Measurements from ENCODE around the gene POU3F1. TPM values are rescaled to one million over a fixed set of nuclear protein-coding genes. Genes with fewer than 3 reads are reported as not detected.

The POU3F1 gene
- total RNA-seq, 4 donors from 2014 or later, result 19.1 to 53.3 (median 35.4) TPM

DNA sequence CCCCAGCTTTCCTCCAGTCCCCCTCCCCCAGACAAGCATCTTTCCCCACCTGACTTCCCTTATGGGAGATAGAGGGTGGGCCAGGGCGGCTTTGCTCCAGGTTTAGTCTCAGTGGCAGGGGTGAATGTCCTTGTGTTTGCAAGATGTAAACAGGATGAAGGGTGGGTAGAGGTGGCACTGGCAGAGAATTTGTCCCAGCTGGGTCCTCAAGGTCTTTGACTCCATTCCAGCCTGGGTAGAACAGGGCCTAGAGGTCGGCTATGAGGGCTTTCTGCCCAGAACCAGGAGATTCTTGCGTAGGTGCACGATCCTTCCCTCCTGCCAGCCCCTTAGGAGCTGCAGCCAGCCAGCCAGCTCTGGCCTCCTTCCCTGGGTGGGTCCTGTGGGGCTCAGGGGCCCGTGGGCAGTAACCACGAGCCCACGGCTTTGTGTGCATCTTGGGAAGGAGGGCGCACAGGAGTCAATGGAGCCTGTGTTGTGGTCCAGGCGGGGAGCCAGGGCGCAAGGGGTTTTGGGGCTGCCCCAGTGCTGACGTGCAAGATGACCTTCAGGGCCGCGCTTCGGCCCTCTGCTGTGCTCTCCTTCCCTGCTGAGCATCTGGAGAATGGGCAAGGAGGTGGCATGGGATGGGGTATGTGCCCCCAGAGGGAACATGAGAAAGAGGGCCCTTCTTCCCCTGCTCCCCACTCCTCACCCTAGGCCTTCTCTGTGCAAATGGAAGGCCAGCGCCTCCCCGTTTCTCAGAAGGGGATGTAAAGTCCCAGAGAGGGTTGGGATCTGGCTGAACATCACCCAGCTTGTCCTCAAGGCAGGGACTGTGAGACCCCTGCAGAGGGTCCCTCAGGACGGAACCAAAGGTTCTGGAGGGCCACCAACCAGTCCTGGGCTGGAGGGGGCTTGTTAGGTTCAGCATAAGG lies 15.7 kb downstream of the POU3F1 start:
- WGBS, 2 donors, result 54 to 57% methylated on average over 12 to 17 of the region's 17 CpGs
- H3K4me3 ChIP-seq (ENCODE audit: low read depth, poor library complexity, severe bottlenecking), result no peak overlapping the region
- no peak for DNase-seq (ENCODE audit: low spot score in 2 of 2)
- intact Hi-C loops (cut with DNase I; ENCODE audit: low total_unique reads), result loop anchor here (10.0 kb wide), 1 partner anchor 784 kb away; no protein-coding TSS in a partner anchor
- no peak for TF ChIP-seq POLR2A (IDR thresholded peaks at IDR 0.05)
- TF ChIP-seq, protein P1, sequence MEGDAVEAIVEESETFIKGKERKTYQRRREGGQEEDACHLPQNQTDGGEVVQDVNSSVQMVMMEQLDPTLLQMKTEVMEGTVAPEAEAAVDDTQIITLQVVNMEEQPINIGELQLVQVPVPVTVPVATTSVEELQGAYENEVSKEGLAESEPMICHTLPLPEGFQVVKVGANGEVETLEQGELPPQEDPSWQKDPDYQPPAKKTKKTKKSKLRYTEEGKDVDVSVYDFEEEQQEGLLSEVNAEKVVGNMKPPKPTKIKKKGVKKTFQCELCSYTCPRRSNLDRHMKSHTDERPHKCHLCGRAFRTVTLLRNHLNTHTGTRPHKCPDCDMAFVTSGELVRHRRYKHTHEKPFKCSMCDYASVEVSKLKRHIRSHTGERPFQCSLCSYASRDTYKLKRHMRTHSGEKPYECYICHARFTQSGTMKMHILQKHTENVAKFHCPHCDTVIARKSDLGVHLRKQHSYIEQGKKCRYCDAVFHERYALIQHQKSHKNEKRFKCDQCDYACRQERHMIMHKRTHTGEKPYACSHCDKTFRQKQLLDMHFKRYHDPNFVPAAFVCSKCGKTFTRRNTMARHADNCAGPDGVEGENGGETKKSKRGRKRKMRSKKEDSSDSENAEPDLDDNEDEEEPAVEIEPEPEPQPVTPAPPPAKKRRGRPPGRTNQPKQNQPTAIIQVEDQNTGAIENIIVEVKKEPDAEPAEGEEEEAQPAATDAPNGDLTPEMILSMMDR (IDR thresholded peaks at IDR 0.05), result no peak

DNA sequence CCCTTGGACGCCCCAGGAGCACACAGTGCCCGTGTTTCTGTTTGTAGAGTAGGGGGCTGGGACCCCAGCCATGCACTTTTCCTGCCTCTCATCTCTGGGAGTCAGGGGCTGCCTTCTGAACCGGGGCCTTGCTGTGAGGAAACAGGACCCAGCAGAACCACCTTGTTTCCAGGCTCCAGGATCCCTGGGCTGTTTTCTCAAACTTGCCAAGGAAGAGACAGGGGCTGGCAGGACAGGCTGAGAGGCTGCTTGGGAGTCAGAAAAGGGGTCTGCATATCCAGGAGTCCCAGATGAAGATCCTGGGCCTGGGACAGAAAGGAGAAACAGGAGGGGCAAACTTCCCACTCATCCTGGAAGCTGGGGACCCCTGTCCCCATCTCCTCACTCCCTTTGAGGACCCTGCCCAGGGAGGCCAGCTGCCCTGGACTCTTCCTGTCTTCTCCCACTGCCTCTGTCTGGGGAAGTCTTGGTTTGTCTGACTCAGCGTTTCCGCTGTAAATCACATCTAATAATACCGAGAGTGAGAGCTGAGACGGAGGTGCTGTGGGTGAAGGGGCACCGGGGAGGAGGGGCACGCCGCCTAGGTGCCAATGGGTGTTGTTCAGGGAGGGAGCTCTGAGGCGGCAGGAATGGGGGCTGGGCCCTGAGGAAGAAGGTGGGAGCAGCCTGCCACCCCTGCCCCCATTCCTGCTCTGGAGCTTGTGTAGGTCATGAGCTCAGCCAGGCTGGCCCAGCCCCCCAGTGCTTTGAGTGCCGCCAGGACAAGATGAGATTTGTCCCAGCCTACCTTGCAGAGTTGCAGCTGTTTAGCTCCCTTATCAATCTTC lies 16.7 kb downstream of the POU3F1 start:
- DNase-seq (ENCODE audit: low spot score in 2 of 2), result no peak
- WGBS, 2 donors, result 9 to 18% methylated on average over 12 of the region's 12 CpGs
- no peak overlapping the region for H3K4me3 ChIP-seq (ENCODE audit: low read depth, poor library complexity, severe bottlenecking)
- TF ChIP-seq POLR2A (IDR thresholded peaks at IDR 0.05), result no peak
- TF ChIP-seq, protein P1 (IDR thresholded peaks at IDR 0.05), result no peak
- intact Hi-C loops (cut with DNase I; ENCODE audit: low total_unique reads), result loop anchor here (10.0 kb wide), 2 partner anchors 785 to 805 kb away; no protein-coding TSS in a partner anchor

DNA sequence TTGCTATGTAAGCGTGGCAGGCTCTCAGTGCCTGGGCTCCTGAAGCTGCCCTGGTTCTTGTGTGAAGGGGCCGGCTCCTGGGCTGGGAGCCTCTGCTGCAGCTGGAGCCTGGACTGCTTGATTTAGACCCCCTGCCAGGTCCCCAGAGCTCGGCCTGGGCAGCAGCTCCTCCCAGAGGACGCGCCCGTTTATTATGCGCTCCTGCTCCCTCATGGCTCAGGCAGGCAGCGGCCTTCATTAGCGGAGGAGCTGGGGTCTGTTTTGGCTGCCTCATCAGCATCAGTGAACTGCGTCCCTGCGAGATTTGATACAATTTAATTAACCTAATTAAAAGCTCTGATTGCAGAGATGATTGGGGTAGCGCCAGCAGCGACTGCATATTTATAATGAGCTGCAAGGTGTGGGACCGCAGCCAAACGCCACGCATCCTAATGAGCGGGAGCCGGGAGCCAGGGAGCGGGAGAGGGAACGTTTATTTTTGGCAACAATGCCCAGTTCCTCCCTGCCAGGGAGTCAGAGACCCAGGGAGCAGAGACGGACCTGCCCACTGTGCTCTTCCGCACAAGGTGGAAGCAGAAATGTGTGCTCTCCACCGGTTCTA lies 17.4 kb downstream of the POU3F1 start:
- H3K4me3 ChIP-seq (ENCODE audit: low read depth, poor library complexity, severe bottlenecking), result no peak overlapping the region
- no peak for DNase-seq (ENCODE audit: low spot score in 2 of 2)
- intact Hi-C loops (cut with DNase I; ENCODE audit: low total_unique reads), result loop anchor here (10.0 kb wide), 1 partner anchor 806 kb away; no protein-coding TSS in a partner anchor
- no peak for TF ChIP-seq POLR2A (IDR thresholded peaks at IDR 0.05)
- TF ChIP-seq, protein P1 (IDR thresholded peaks at IDR 0.05), result no peak
- WGBS, 2 donors, result 17 to 28% methylated on average over 15 to 23 of the region's 23 CpGs

DNA sequence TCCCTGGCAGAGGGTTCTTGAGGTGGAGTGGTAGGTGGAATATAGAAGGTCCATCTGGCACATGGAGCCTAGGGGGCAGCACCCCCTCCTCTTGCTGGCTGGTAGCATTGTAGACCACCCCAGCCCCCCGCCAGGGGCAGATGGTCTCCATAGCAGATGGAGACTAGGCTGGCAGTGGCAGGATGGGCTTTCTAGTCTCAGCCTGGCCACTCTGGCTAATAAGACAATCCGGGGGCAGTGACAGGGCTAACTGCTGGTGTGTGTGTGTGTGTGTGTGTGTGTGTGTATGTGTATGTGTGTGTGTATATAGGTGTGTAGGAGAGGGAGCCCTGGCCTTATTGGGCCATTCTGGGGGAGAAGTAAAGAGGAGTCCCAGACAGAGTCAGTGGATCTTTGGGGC lies 17.9 kb downstream of the POU3F1 start:
- 49 to 54% methylated on average over 2 of the region's 2 CpGs for WGBS, 2 donors
- TF ChIP-seq, protein P1 (IDR thresholded peaks at IDR 0.05), result no peak
- no peak for TF ChIP-seq POLR2A (IDR thresholded peaks at IDR 0.05)
- no peak overlapping the region for H3K4me3 ChIP-seq (ENCODE audit: low read depth, poor library complexity, severe bottlenecking)
- DNase-seq (ENCODE audit: low spot score in 2 of 2), result no peak
- intact Hi-C loops (cut with DNase I; ENCODE audit: low total_unique reads), result loop anchor here (10.0 kb wide), 1 partner anchor 806 kb away; no protein-coding TSS in a partner anchor

DNA sequence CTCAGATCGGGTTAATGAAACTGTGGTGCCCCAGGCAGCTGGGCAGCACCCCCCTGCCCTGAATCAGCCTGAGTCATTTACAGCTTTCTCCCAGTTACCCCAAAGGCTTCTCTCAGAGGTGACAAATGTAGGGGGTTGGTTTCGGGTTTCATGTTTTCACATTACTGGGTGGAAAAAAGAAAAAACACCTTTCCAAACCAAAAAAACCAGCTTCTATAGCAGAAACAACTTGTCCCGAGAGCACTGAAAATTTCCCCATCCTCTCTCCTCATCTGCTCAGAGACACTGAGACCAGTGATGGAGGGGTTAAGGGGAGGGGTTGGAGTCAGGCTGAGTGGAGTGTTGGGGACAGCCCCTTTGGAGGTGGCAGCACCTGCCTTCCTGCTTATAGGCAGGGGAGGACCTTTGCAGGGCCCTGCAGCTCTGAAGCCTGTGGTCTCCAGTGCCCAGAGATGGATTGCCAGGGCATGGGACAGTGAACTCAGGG lies 18.4 kb downstream of the POU3F1 start:
- no peak for TF ChIP-seq POLR2A (IDR thresholded peaks at IDR 0.05)
- TF ChIP-seq, protein P1 (IDR thresholded peaks at IDR 0.05), result no peak
- intact Hi-C loops (cut with DNase I; ENCODE audit: low total_unique reads), result loop anchor here (10.0 kb wide), 1 partner anchor 807 kb away; no protein-coding TSS in a partner anchor
- DNase-seq (ENCODE audit: low spot score in 2 of 2), result no peak
- WGBS, 2 donors, result 39 to 53% methylated on average over 3 of the region's 3 CpGs
- no peak overlapping the region for H3K4me3 ChIP-seq (ENCODE audit: low read depth, poor library complexity, severe bottlenecking)
